Thyroid gland (tissue), 4 donors: ENCODE data around the gene IWS1.

Experiments
- CTCF ChIP-seq, 6 experiments: fragments of 200-600 bp in 3 of 6; fragments of 450-650 bp in 3 of 6; sonication (generic) in 3 of 6; IDR thresholded peaks; one replicate each; pipeline ENCODE4 v1.5.1; 2016 to 2019; ENCODE audit warnings: antibody characterized with exemption in 6 of 6, mild to moderate bottlenecking in 2 of 6, inconsistent platforms in 1 of 6, moderate library complexity in 1 of 6
- POLR2A ChIP-seq, 2 donors: fragments of 450-650 bp; IDR thresholded peaks; one replicate each; pipeline ENCODE4 v1.6.1; 2017; ENCODE audit warnings: antibody characterized with exemption in 2 of 2, mild to moderate bottlenecking in 2 of 2, moderate library complexity in 1 of 2

DNA sequence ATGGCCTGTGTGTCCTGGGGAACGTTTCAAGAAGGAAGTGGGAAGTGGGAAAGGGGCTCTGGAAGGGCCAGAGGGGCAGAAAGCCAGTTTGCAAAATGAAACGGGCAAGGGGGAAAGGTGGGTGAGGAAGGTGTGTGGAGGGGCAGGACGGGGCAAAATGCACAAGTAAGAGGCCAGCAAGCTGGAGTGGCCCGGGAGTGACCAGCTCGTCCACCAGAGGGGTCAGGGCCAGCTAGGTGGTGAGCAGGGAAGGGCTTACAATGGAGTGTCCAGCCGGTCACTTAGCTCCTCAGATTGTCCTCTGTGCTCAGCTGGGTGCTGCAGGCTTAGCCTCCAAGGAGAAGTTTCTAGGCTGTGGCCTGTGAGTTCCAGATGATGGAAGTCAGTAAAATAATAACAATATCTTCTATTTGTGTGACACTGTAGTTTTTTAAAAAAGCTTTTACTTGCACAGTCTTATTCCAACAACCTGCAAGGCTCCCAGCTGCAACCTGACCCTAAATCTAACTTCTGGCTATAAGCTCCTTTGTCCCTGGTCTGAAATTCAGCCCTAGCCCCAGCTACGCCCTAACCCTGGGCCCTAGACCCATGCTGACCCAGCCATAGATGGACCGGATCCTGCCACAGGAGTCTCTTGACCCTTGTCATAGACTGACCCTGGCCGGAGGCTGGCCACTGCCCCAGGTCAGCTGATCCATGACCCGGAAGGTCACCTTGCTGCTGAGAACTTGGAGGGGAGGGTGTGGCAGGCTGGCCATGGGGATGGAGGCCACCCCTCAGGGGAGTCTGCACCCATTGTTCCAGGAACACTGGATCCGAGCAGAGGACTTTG, 38.4 kb upstream of the IWS1 start:
- TF ChIP-seq CTCF (IDR thresholded peaks at IDR 0.05) (no peak), POLR2A (IDR thresholded peaks at IDR 0.05) (no peak)
